Urothelium cell line (cell line): Measurements from ENCODE around the gene DACH1.

Source experiments
- DNase-seq: peaks from one replicate; pipeline ENCODE4 v3.0.0; 2011; ENCODE audit warnings: low spot score, mixed read lengths
- FAIRE-seq: peaks from 2 replicates; lab custom pipeline; 2011; peaks lifted over from hg19 to GRCh38; lab: Jason Lieb, UNC

The DACH1 gene

DNA sequence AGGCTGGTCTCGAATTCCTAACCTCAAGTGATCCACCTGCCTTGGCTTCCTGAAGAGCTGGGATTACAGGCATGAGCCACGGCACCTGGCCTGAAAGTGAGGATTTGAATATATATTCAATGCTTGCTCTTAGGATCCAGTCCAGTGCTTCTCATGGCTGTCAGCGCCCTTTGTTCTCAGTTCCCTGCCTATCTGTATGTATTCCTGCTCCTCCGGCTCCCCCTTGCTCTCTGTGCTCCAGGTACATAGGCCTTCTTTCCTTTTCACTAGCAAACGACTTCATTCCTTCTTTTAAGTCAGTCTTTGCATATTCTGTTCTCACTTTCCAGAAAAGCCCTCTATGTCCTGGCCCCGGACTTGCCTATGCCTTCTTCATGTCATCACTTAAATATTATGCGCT lies 232.8 kb downstream of the DACH1 start:
- DNase-seq: no peak
- FAIRE-seq: no peak

DNA sequence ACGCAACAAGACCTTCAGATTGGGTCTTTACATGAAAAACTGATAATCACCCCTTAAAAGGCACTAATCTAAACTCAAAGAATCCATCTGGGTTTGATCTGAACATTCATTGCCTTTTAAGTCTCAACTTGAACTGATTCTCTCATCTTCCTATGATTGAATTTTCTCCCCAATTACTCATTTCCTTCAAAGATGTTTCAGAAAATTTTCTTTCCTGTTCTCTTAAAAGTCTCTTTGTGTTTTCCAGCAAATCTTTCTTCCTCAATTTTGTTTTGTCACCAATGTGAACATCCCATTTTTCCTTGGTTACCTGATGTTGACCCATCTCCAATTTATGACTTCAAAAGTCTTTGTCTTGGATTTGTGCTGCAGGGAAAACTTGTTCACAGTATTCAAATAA lies 234.3 kb downstream of the DACH1 start:
- FAIRE-seq: no peak

DNA sequence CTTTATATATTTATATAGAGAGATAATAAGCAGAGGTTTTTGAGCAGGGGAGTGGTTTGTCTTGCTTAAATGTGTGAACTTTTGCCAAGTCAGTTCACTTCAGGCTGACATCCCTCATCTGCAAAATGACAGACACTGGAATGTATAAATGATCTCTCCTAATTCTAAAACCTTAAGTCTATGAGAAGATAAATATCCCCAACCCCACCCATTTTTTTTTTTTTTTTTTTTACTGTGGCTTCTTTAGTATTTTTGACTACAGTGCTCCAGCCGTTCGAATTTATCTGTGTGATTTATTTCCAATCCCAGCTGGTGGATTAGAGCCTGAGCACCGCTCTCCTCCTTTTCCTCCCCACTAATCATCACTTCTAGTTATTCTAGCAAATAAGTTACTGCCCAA lies 234.8 kb downstream of the DACH1 start:
- no peak for DNase-seq
- FAIRE-seq: no peak

More for the DNA sequence above, 234.3 kb downstream of the DACH1 start:
- DNase-seq: no peak

DNA sequence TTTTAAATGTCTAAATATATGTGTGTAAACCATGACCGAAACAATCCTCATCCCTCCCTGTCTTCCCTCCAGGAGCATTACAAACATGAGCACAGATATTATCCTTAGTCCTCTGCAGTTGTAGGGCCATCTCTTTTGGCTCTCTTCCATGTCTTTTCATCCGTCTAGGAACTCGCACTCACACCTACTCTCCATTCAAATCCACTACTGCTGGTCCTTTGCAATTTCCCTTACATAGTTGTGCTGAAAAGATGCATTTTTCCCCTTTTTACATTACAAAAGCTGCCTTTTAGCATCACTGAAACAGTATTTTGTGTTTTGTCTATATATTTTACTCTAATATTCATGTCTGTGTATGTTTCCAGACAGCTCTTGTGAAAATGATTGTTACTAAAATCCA lies 237.8 kb downstream of the DACH1 start:
- no peak for FAIRE-seq
- DNase-seq: no peak

DNA sequence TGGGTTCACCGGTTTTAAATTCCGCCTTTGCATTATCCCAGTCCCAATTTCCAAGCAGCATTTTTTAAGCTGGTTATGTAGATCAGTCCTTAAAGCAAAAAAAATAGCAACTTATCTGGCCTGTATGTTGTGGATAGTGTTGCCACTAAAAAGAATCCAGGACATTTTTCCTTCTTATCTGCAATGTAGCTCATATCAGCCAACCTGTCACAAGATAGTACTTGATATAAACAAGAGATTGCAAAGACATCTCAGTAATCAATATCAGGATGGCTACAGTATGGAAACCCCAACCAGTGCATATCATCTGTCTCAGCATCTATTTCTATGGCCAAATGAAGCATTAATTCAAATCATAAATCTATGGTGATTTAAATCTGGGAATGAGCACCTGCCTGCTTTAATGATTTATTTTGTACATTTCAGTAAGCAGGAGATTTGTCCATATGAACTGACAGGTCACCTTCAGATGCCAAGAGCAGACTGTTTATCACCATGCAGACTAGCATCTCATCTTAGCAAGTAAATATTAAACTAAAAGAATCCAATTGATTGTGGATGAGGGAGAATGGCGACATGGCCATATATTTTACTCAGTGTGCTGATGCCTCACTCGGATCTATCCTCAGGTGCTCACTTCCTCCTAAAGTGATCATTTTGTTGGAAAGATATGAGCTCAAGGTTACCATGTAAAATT lies 240.4 kb downstream of the DACH1 start:
- FAIRE-seq (no peak), DNase-seq (no peak)

DNA sequence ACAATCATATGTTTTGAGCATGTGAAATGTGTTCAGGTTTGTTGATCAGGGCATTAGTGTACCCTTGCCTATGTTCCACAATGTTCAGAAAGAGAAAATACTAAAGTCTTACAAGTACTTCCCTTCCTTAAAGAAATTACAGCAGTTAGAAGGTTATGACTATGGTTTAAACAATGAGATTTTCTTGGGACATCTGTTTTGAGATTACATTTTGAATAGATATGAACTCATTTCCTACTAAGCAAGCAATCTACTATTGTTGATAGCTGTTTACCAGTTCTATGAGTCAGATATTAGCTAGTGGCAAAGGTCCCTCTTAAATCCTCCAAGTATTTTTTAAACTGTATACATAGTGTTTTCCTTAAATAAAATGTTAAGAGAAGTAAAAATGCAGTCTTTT lies 241.3 kb downstream of the DACH1 start:
- no peak for FAIRE-seq
- no peak for DNase-seq

DNA sequence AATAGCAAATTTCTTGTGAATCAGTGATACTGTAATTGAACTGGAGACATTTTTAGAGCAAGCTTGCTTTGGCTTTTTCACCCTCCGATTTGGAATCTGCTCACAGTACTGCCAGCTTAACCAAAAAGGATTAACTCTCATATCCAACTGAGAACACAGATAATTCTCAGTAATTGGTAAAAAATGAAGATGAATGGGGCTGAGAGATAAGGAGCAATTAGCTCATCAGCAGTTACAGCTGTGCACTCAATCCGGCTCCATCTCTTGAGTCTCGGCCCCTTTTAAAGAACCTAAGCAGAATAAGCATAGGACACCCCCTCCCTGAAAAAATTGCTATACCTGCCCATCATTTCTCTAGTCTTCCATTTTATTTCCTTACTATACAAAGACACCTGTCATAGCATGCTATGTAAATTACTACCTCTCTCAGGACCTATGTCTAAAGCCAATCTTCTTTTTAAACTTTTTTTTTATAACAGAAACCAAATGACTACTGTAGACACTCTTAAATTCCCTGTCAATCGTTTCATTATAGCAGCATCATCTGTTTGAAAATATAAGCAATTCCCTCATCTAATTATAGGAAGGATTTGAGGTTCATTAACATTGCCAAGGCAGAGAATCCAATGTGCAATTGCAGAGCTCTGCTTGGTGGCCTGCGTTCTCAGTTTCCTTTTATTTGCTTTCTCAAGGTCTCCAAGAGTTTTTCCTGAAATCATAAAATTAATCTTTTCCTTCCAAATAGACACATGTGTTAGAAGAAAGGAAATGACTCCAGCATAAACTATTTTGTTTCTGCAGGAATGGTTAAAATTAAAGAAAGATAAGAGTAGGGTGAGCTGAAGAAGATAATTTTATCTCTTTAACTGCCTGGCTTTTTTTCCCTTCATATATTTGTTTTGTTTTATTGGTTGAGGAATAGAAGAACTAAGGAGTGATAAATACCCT lies 242.1 kb downstream of the DACH1 start:
- DNase-seq (no peak), FAIRE-seq (no peak)

DNA sequence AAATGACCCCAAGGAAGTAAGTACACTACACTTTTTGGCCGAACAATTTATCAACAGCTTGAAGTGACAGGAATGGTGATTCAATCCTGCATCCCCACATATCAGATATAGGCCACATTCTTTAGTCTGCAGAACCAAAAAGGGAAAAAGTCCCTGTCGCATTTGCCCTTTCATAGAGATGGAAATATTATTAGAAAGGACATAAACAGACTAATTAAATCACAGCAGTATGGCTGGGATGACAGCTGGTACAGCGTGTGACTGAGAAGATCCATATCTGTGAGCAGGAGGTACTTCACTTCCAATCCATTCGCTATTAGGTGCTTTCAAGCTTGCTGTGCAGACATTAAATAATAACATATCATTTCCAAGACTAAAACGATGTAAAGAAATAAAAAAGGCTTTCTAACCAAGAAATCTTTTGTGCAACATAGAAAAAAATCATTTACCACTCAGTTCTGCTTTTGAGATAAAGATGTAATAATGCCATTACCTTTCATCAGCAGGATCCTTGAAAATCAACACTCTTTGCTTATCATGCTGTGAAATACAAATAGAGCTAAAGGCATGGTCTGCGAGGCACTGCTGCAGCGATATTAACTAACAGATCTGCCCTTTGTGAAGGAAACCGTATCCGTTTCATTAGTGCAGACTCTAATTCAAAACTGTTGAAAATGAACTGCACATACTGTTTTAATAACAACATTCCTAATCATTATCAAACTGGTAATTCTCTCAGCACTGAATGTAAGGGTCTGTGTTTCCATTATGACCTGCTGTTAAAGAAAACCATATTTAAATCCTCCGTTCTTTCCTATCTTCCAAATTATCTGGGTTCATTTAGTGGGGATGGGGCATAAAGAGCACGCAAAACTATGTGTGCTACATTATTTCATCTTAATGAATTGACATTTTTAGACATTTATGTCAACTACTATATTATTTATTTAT lies 245.6 kb downstream of the DACH1 start:
- no peak for FAIRE-seq
- DNase-seq: no peak

DNA sequence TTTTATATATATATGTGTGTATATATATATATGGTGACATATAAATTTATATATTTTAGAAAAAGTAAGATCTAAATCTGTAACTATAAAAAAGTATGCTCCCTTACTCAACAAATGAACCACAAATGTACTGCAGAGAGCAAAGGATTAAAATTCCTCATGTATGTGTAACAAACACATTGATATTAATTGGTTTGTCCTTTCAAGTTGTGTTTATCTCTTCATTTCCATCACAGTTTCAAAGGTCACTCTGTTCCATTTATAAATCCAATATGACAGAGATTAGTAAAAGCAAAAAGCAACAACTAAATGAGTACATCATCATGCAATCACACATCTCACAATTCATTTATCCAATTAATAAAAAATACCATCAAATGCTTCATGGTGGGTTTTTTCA lies 247.9 kb downstream of the DACH1 start:
- DNase-seq: no peak

DNA sequence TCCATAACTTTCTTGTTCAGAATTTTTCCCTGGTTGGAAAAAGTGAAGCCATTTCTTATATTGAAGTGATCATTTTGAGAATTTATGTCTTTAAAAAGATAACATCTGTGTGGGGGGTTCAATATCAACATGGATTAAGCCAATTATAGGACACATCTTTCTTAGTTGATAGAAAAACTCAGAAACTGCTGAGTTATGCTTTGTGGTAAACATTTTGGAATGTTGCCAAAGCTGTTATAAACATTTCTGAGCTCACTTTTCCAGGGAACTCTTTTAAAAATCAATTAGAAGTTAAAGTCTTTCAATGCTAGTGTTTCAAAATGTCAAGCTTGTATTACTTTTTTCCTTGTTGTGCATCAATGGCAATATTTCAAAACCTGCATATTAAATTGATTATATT lies 248.8 kb downstream of the DACH1 start:
- DNase-seq: no peak
- FAIRE-seq: no peak

More for the DNA sequence above, 247.9 kb downstream of the DACH1 start:
- FAIRE-seq: no peak

DNA sequence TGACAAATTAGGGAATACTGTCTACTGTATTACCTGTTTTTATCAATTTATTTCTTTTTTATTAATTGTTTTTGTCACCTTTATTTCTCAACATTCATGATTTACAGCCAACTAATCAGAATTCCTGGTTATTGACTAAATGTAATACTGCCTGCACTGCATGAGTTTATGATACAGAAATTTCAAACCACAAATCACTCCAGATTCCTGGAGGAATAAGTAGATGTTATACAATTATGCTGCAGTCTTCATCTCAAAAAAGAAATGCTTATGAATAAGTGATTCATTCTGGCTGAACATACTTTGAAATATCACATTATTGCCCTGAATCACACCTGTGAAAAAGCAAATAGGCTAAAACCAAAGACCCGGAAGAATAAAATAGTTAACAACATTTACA lies 249.7 kb downstream of the DACH1 start:
- FAIRE-seq (no peak), DNase-seq (no peak)

DNA sequence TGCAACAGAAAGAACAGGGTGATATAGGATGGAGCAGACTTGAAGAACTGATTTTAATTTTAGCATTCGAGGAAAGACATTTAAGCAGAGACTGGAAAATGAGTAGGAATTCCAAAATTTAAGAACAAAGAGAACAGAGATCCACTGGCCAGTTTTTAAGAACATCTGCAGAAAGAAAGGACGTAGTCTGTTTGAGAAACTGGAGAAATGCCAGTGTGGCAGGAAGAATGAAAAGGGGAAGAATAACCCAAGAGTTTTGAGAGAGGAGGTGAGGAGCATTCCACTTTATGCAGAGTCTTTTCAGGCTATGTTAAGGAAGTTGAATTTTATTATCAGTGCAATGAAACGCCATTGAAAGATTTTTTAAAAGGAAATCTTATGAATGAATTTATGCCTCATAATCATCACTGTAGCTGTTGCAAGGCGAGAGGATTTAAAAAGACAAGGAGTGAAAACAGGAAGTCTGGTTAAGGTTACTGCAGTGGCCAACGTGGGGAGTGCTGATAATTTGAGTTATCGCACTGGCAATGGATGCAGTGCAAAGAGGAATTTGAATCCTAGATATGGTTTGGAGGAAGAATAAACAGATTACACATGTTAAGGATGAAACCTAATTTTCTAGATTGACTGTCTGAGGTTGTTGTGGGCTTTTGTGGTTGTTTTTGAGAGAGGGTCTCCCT lies 253.8 kb downstream of the DACH1 start:
- FAIRE-seq: no peak
- no peak for DNase-seq

DNA sequence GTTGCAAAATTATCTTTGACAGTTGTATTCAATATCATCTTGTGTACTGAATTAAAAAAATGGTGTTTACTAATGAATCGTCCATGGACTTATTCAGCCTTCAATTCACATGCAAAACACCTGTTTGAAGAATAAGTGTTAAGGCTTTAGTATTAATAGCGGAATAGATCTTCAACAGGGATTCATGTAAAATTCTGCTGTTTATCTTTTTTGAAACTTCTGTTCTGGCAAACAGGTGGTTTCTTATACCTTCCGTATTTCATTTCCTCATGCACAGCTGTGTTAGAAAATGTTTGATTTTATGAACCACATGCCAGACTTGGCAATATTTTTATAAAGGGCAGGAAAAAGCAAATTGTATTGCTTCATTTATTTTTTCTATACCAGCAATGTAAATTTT lies 255.7 kb downstream of the DACH1 start:
- FAIRE-seq (no peak), DNase-seq (no peak)

DNA sequence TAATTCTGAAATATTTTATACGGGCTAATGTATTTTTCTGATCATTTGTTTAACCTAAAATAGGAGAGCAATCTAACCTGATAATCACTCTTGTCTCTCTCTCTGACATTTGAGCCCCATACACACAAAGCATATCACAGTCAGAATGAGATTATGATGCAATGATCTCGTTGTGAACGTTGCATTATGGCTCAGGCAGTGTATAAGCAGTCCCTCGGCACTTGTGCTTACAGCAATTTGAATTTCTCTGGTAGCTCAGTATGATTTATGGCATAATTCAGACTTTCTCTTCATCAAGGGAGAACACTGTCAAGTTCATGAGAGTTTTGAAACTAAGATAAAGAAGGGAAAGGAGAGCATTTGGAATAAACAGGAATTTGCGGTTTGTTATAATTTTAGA lies 256.1 kb downstream of the DACH1 start:
- FAIRE-seq (no peak), DNase-seq (no peak)

DNA sequence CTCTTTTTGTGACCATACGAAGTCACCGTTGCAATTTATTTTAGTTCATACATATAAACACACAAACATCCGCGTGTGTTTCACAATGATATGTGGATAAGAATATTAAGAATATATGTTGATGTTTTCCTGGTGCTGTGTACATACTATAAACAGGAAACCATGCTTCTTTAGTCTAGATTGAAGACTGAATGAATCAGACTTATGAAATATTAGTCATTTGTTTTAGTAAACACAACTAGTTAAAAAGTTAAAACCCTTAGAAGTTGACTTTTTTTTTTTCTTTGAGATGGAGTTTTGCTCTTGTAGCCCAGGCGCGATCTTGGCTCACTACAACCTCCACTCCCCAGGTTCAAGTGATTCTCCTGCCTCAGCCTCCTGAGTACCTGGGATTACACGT lies 257.7 kb downstream of the DACH1 start:
- FAIRE-seq: no peak

DNA sequence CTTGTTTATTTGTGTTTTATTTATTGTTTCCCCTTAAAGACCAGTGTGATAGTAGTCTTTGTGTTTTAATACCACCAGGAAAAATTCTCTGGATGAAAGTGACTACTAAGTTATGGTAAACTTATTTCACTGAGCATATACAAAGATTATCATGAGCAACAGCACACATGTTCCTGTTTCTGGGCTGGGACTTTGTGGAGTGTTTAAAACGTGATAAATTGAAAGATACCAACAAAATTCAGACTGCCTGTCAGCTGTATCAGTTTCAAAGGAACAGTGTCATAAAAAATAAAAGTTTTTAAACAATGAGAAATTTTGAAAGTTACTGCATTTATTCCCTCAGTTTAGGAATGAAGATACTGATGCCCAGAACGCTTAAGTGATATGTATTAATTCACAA lies 259.4 kb downstream of the DACH1 start:
- DNase-seq (no peak), FAIRE-seq (no peak)

More for the DNA sequence above, 257.7 kb downstream of the DACH1 start:
- no peak for DNase-seq

DNA sequence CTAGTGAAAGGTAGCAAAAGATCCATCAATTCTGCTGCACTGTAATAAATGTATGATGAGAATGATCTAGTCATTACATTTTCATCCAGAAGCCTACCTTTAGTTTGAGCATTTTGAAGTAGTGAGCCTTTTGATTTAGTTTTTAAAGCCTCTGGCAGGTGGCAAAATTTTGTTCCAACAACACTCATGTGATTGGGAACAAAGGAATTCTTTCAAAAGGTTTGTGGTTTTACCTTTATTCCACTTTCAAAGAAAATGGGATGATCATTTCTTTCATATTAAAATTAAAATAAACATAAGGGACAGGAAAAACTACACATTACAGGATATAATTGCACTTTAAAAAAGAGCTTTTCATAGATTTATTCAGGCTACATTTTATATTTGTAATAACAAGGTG lies 260.2 kb downstream of the DACH1 start:
- DNase-seq: no peak
- FAIRE-seq: no peak

DNA sequence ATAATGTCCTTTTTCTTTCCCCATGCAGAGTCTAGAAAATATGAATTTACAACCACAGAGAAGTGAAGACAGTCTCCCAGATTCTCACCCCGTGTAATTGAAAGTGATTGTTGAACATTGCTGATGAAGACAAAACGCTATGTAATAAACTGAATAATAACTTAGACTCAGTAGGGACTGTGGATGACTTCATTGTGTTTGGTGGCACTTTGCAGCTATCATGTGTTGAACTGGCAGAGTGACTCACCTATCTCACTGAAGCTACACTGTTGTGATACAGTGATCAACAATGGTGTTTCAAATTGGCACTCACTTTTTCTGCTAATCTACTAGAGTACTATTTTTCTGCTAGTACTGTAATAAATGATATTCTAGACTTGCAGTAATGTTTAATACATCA lies 261.3 kb downstream of the DACH1 start:
- no peak for FAIRE-seq
- peak; percentile 3 for DNase-seq

DNA sequence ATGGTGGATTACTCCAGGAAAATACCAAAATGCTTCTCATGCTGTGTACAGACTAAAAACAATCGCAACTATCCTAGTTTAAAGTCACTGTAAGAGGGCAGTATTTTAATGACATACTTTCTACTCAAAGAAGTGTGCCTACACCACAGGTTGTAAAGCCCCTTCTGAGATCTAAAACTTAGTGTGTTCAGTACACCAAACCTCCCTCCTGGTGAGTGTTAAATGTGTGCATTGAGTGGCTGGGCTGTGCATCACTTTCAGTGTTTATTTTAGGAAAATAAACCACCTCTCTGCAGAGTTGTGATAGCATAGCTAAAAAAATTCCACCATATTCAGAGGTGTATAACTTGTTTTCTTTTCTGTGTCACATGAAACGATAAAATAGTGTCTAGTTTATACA lies 263.7 kb downstream of the DACH1 start:
- no peak for FAIRE-seq
- DNase-seq: no peak

DNA sequence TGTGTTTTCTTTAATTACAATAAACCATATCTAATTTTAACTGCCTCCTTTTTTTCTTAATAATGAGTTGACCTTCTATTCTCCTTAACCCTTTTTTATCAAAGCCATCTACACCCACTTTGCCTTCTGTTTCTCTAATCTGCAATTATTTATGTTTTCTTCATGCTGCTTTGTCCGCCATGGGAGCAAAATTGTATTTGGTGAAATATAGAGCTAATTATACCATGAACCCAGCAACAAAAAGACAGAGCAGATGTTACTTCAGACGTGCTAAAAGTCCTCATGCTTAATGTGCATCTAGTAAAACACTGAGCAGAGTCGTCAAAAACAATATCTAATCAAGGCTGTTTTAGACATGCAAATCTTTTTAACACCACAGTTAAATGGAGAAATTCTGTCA lies 264.7 kb downstream of the DACH1 start:
- no peak for DNase-seq
- no peak for FAIRE-seq

DNA sequence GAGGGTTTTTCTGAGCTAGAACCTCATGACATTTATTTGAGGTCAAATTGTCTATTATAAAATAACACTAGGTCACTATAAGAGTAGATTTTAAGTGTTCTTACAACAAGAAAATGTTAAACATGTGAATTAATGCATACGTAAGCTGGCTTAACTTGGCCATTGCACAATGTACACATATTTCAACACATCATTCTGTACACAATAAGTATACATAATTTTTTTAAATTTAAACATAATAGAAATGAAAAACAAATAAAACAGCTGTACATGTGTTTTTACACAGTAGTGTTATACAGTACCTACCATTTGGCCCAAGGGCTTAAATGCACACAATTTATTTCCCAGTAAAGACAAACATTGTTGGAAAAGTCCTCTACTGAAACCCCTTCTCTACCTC lies 269.9 kb downstream of the DACH1 start:
- FAIRE-seq: no peak
- DNase-seq: no peak
